Hepatocyte (in vitro differentiated cells): ENCODE data around the gene STX8. TPM values are rescaled to one million over a fixed set of nuclear protein-coding genes. Genes with fewer than 3 reads are reported as not detected.

Experiments used
- DNase-seq: peaks from one replicate; pipeline ENCODE4 v3.0.0-alpha.2; 2016; ENCODE audit warnings: low spot score
- H2AFZ ChIP-seq: fragments of 200-600 bp; sonication (generic); 2 replicates; pipeline ENCODE4 v1.6.0; 2016; ENCODE audit warnings: antibody characterized with exemption, mild to moderate bottlenecking
- H3K27ac ChIP-seq: fragments of 200-600 bp; sonication (generic); 2 replicates; pipeline ENCODE4 v1.5.1; 2016; ENCODE audit warnings: mild to moderate bottlenecking
- H3K27me3 ChIP-seq: fragments of 200-600 bp; sonication (generic); 2 replicates; pipeline ENCODE4 v1.6.1; 2016
- H3K36me3 ChIP-seq: fragments of 200-600 bp; sonication (generic); replicated peaks from 2 replicates; pipeline ENCODE4 v1.5.1; 2016; ENCODE audit warnings: low read depth; ENCODE audit not compliant: insufficient read depth
- H3K4me1 ChIP-seq: fragments of 200-600 bp; sonication (generic); 2 replicates; pipeline ENCODE4 v1.5.1; 2016; ENCODE audit warnings: mild to moderate bottlenecking, moderate library complexity; ENCODE audit not compliant: insufficient read depth
- H3K4me2 ChIP-seq: fragments of 200-600 bp; sonication (generic); 2 replicates; pipeline ENCODE4 v1.6.0; 2016
- H3K4me3 ChIP-seq: fragments of 200-600 bp; sonication (generic); 2 replicates; pipeline ENCODE4 v1.5.1; 2016; ENCODE audit warnings: mild to moderate bottlenecking
- H3K79me2 ChIP-seq: fragments of 200-600 bp; sonication (generic); 2 replicates; pipeline ENCODE4 v1.6.0; 2017; ENCODE audit warnings: mild to moderate bottlenecking
- H3K9me2 ChIP-seq: fragments of 200-600 bp; sonication (generic); replicated peaks from 2 replicates; pipeline ENCODE4 v1.6.0; 2017; ENCODE audit warnings: mild to moderate bottlenecking; ENCODE audit not compliant: insufficient read depth
- H3K9me3 ChIP-seq: fragments of 200-600 bp; sonication (generic); 2 replicates; pipeline ENCODE4 v1.5.1; 2016; ENCODE audit warnings: low read depth, mild to moderate bottlenecking
- H4K20me1 ChIP-seq: fragments of 200-600 bp; sonication (generic); 2 replicates; pipeline ENCODE4 v1.6.0; 2016; ENCODE audit warnings: mild to moderate bottlenecking; ENCODE audit not compliant: insufficient read depth, poor library complexity, severe bottlenecking
- CTCF ChIP-seq: fragments of 200-600 bp; sonication (generic); IDR thresholded peaks from 2 replicates; pipeline ENCODE4 v1.5.1; 2016; ENCODE audit warnings: antibody characterized with exemption, mild to moderate bottlenecking; ENCODE audit not compliant: poor library complexity
- EZH2 ChIP-seq: fragments of 200-600 bp; sonication (generic); IDR thresholded peaks from 2 replicates; pipeline ENCODE4 v1.6.1; 2016; ENCODE audit warnings: antibody characterized with exemption, mild to moderate bottlenecking, borderline replicate concordance
- EZH2phosphoT487 ChIP-seq: fragments of 200-600 bp; sonication (generic); IDR thresholded peaks from one replicate; pipeline ENCODE4 v1.6.1; 2018; ENCODE audit warnings: antibody characterized with exemption, mild to moderate bottlenecking, low read depth, moderate library complexity; ENCODE audit not compliant: unreplicated experiment, severe bottlenecking
- WGBS: methylation state at CpG from one replicate; pipeline ENCODE4 v1.1.6; 2016; ENCODE audit warnings: low lambda C conversion rate; ENCODE audit errors: missing lambda C conversion rate; 5-methylcytosine and 5-hydroxymethylcytosine counted together
- polyA plus RNA-seq: library from polyadenylated mRNA; unstranded; fragments of >200 nt; fragmentation: Nextera tagmentation; extraction: Ambion mirVana; gene quantifications from 2 replicates; pipeline ENCODE4 v1.2.1, GENCODE V29; 2016
- total RNA-seq: library from RNA; depleted of rRNA; stranded (reverse); fragments of >200 nt; gene quantifications from 2 replicates; pipeline ENCODE4 v1.2.3, GENCODE V29; 2014

STX8 gene
- total and polyA plus RNA-seq, 2 experiments from 2014 or later, result 40.6 to 64.7 TPM

GRCh38 chr17:9577373-9577709, 1.7 kb upstream of the STX8 start:
- H4K20me1 ChIP-seq, result no peaks in the 10 kb centered on the region
- no peak overlapping the region for H3K4me3 ChIP-seq
- H3K9me3 ChIP-seq, result no peaks in the 10 kb centered on the region
- H3K79me2 ChIP-seq, result peaks cover 20% of the 10 kb centered on the region
- no peak for DNase-seq
- peak overlapping the region; percentile 63 for H2AFZ ChIP-seq
- no peaks in the 10 kb centered on the region for H3K9me2 ChIP-seq
- TF ChIP-seq CTCF (no peak), EZH2 (no peak), EZH2phosphoT487 (no peak)
- peaks cover 12% of the 10 kb centered on the region for H3K4me1 ChIP-seq
- 6% methylated on average over 4 of the region's 4 CpGs for WGBS
- H3K27me3 ChIP-seq, result no peaks in the 10 kb centered on the region
- H3K36me3 ChIP-seq, result no peaks in the 10 kb centered on the region
- H3K4me2 ChIP-seq, result peak overlapping the region; percentile 95
- H3K27ac ChIP-seq, result no peak overlapping the region

- DNase-seq, result peak; percentile 86
- no peaks in the 10 kb centered on the region for H4K20me1 ChIP-seq
- peak within 1 kb of the TSS; percentile 93 for H2AFZ ChIP-seq
- no peaks in the 10 kb centered on the region for H3K9me2 ChIP-seq
- peaks cover 12% of the 10 kb centered on the region for H3K4me1 ChIP-seq
- H3K27ac ChIP-seq, result peak within 1 kb of the TSS; percentile 51
- H3K9me3 ChIP-seq, result no peaks in the 10 kb centered on the region
- peaks cover 23% of the 10 kb centered on the region for H3K79me2 ChIP-seq
- peak within 1 kb of the TSS; percentile 95 for H3K4me2 ChIP-seq
- 3% methylated on average over 38 of the region's 38 CpGs for WGBS
- H3K4me3 ChIP-seq, result peak within 1 kb of the TSS; percentile 34
- no peaks in the 10 kb centered on the region for H3K27me3 ChIP-seq
- H3K36me3 ChIP-seq, result no peaks in the 10 kb centered on the region
- TF ChIP-seq EZH2phosphoT487 (no peak), CTCF (peak; percentile 85)
These were observed 1.1 kb upstream of the STX8 start, which contains the start of gene CFAP52 for GRCh38 chr17:9576521-9577372. TSS of gene CFAP52 (plus strand) at chr17:9576642. CDS start at chr17:9576696, 54 bp downstream.

- H3K79me2 ChIP-seq, result peaks cover 23% of the 10 kb centered on the region
- H3K9me2 ChIP-seq, result no peaks in the 10 kb centered on the region
- no peak overlapping the region for H3K27ac ChIP-seq
- no peaks in the 10 kb centered on the region for H4K20me1 ChIP-seq
- H3K27me3 ChIP-seq, result no peaks in the 10 kb centered on the region
- DNase-seq, result no peak
- peaks cover 5% of the 10 kb centered on the region for H3K4me1 ChIP-seq
- H3K36me3 ChIP-seq, result no peaks in the 10 kb centered on the region
- no peak overlapping the region for H2AFZ ChIP-seq
- 85% methylated on average over 10 of the region's 10 CpGs for WGBS
- no peak overlapping the region for H3K4me3 ChIP-seq
- TF ChIP-seq EZH2phosphoT487, result no peak
- no peak for TF ChIP-seq EZH2
- no peak for TF ChIP-seq CTCF
- H3K4me2 ChIP-seq, result no peak overlapping the region
- H3K9me3 ChIP-seq, result no peaks in the 10 kb centered on the region
These were observed 4.4 kb downstream of the STX8 start for GRCh38 chr17:9571201-9571600.
